ENCODE results near the gene TTC7B.

GRCh38 chr14:90660865-90661570, 155.2 kb downstream of the TTC7B start:
- TF ChIP-seq CTCF (IDR thresholded peaks at IDR 0.05; ENCODE audit: borderline replicate concordance, extremely low read depth, low read length, poor library complexity, severe bottlenecking) (no peak), EZH2 (IDR thresholded peaks at IDR 0.05; ENCODE audit: borderline replicate concordance, low read depth, low read length, severe bottlenecking) (no peak)
